Pancreas (tissue), 10 donors: ENCODE results near the gene USP24. TPM values are rescaled to one million over a fixed set of nuclear protein-coding genes. Genes with fewer than 3 reads are reported as not detected.

Experiments used
- ATAC-seq, 4 donors: fragments of 200-7000 bp; cut with Tn5 transposase; one replicate each; pipeline versions ENCODE4 v1.8.0 to v1.9.1; 2020; ENCODE audit warnings: mild to moderate bottlenecking in 4 of 4, moderate library complexity in 4 of 4
- DNase-seq, 6 donors: peaks; one replicate each; pipeline ENCODE4 v3.0.0-alpha.2; 2020
- FAIRE-seq: peaks from 2 replicates; lab custom pipeline; 2012; peaks lifted over from hg19 to GRCh38; lab: Jason Lieb, UNC
- H3K27ac ChIP-seq, 4 donors: fragments of 200-600 bp; sonication (generic); 1 replicate in 3 of 4; 2 replicates in 1 of 4; pipeline versions ENCODE4 v1.5.0 to v1.8.0; 2020
- H3K27me3 ChIP-seq, 4 donors: fragments of 200-600 bp; one replicate each; pipeline ENCODE4 v1.8.0; 2021
- H3K36me3 ChIP-seq, 3 donors: fragments of 200-600 bp; sonication (generic) in 1 of 3; one replicate each; pipeline versions ENCODE4 v1.5.0 to v1.8.0; 2020 to 2021
- H3K4me1 ChIP-seq, 3 donors: fragments of 200-600 bp; one replicate each; pipeline ENCODE4 v1.8.0; 2021
- H3K4me3 ChIP-seq, 4 donors: fragments of 200-600 bp; sonication (generic) in 2 of 4; one replicate each; pipeline versions ENCODE4 v1.5.0 to v1.8.0; 2020 to 2021
- H3K9me3 ChIP-seq, 4 donors: fragments of 200-600 bp; one replicate each; pipeline ENCODE4 v1.8.0; 2021
- WGBS, 2 donors: extraction: QIAGEN DNeasy Blood & Tissue Kit; methylation state at CpG; one replicate each; pipeline ENCODE4 v1.1.7; 2013; 5-methylcytosine and 5-hydroxymethylcytosine counted together
- intact Hi-C, 3 donors: fragments of 100-400 bp; cut with DNase I; formaldehyde crosslinking; loops; one replicate each; pipeline versions ENCODE4 v1.11.1 to v1.14.2; 2022
- polyA plus RNA-seq, 2 donors: library from polyadenylated mRNA; stranded (reverse); fragments of 200-250 nt; gene quantifications; one replicate each; pipeline ENCODE4 v1.2.3, GENCODE V29; 2013
- total RNA-seq, 6 donors: library from RNA; stranded (reverse); fragmentation: NEBNext Ultra II Directional in 4 of 6; extraction: Animal tissue kit (Norgen Biotek cat#: 25700) in 4 of 6; gene quantifications; one replicate each; pipeline versions ENCODE4 v1.2.1 to v1.2.4, GENCODE V29; 2021 to 2023
- TF ChIP-seq, protein P1 (sequence below), 4 donors: fragments of 200-600 bp; sonication (generic) in 3 of 4; IDR thresholded peaks; one replicate each; pipeline versions ENCODE4 v1.5.0 to v1.8.0; 2021; ENCODE audit warnings: antibody characterized with exemption in 4 of 4
- donor health status: healthy with polysubstance abuse.
- donor health status: DM: no; HTN: no; CAD: no; lungs with moderate emphysema.
- donor health status: DM: no; HTN: no; CAD: no.
- donor health status: control.
- donor health status: control.
- donor health status: Bipolar disorder and iron deficiency.
- donor health status: DM: yes; HTN: yes; CAD: no.
- donor health status: DM: no; HTN: no; CAD: no.
- donor health status: DM: no; HTN: no; CAD: no.
- donor health status: DM: yes; HTN: yes; CAD: no.

The USP24 gene
- total and polyA plus RNA-seq, 8 donors = 7.5 to 26.8 (median 14.5) TPM

DNA sequence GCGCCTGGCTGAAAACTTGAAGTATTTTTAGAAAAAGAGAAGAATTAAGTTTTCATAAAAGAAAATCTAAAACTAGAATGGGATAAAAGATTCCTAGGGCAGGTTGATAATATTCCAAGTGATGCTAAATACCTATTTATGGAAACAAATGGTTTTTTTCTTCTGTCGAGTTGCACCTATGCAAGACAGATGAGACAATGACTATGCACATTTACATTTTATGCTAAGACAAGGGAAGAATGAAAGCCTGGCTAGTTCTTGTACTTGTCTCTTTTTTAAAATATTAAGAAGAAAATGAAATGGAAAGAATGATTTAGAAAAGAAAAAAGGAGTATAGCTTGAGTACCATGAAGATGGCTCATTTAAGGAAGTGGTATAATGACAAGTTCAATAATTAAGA, 24.4 kb upstream of the USP24 start:
- no peak overlapping the region for H3K4me3 ChIP-seq
- TF ChIP-seq, protein P1, sequence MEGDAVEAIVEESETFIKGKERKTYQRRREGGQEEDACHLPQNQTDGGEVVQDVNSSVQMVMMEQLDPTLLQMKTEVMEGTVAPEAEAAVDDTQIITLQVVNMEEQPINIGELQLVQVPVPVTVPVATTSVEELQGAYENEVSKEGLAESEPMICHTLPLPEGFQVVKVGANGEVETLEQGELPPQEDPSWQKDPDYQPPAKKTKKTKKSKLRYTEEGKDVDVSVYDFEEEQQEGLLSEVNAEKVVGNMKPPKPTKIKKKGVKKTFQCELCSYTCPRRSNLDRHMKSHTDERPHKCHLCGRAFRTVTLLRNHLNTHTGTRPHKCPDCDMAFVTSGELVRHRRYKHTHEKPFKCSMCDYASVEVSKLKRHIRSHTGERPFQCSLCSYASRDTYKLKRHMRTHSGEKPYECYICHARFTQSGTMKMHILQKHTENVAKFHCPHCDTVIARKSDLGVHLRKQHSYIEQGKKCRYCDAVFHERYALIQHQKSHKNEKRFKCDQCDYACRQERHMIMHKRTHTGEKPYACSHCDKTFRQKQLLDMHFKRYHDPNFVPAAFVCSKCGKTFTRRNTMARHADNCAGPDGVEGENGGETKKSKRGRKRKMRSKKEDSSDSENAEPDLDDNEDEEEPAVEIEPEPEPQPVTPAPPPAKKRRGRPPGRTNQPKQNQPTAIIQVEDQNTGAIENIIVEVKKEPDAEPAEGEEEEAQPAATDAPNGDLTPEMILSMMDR (IDR thresholded peaks at IDR 0.05) = no peak
- H3K27me3 ChIP-seq = no peaks in the 10 kb centered on the region
- no peak for ATAC-seq
- no peaks in the 10 kb centered on the region for H3K9me3 ChIP-seq
- H3K36me3 ChIP-seq = no peaks in the 10 kb centered on the region
- no peak for FAIRE-seq
- DNase-seq = no peak
- WGBS, 2 donors = 94 to 98% methylated on average over 2 of the region's 2 CpGs
- no peak overlapping the region for H3K27ac ChIP-seq
- H3K4me1 ChIP-seq = peaks cover 0 to 1% (median 0%) of the 10 kb centered on the region in 3 donors
- intact Hi-C loops = no loop called here

DNA sequence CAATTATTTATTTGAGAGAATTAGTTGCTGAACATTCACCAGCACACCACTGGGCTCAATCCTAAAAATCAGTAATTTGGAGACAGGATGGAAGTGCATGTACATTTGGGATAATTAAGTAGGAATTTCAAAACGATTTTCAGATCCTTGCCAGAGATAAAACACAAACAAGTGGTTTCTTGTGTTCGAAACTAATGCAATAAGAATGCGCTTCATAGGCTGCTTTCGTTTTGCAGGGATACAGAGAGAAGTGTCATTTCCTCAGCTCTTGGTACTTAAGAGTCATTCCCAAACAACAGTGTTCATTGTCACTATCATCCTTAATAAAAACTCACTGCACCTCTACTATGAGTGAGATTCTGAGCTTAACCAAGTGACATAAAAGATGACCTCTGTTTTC, 20.6 kb upstream of the USP24 start:
- ATAC-seq (peak in 1 of 4 donors; percentile 34), FAIRE-seq (no peak), DNase-seq (no peak)
- intact Hi-C loops = no loop called here
- TF ChIP-seq, protein P1 (IDR thresholded peaks at IDR 0.05) = no peak
- Histone ChIP-seq H3K27ac (no peak overlapping the region), H3K4me3 (no peak overlapping the region), H3K27me3 (no peaks in the 10 kb centered on the region), H3K4me1 (no peaks in the 10 kb centered on the region), H3K36me3 (no peaks in the 10 kb centered on the region), H3K9me3 (no peaks in the 10 kb centered on the region)
- WGBS, 2 donors = 43 to 56% methylated on average over 4 of the region's 4 CpGs

DNA sequence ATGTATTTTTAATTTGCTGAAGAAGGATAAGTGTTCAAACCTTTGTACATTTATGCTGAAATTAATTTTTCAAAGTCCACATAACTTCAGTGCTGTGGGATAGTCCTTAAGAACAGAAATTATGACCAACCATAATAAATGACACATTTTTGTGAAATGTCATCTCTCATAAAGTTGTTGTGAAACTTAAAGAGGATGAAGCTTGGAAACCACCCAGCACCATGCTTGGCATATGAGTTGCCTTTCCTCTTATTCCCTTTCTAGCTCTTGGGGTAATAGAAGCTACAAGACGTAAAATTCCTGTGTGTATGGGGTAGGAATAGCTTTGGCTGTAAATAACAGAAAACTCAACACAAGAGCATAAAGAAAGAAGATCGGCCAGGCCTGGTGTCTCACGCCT, 18.9 kb upstream of the USP24 start:
- Histone ChIP-seq H3K4me1 (no peaks in the 10 kb centered on the region), H3K27me3 (no peaks in the 10 kb centered on the region), H3K4me3 (no peak overlapping the region), H3K27ac (no peak overlapping the region), H3K9me3 (no peaks in the 10 kb centered on the region), H3K36me3 (no peaks in the 10 kb centered on the region)
- no peak for FAIRE-seq
- intact Hi-C loops = no loop called here
- no peak for ATAC-seq
- TF ChIP-seq, protein P1 (IDR thresholded peaks at IDR 0.05) = no peak
- 88 to 95% methylated on average over 3 of the region's 3 CpGs for WGBS, 2 donors
- DNase-seq = no peak

DNA sequence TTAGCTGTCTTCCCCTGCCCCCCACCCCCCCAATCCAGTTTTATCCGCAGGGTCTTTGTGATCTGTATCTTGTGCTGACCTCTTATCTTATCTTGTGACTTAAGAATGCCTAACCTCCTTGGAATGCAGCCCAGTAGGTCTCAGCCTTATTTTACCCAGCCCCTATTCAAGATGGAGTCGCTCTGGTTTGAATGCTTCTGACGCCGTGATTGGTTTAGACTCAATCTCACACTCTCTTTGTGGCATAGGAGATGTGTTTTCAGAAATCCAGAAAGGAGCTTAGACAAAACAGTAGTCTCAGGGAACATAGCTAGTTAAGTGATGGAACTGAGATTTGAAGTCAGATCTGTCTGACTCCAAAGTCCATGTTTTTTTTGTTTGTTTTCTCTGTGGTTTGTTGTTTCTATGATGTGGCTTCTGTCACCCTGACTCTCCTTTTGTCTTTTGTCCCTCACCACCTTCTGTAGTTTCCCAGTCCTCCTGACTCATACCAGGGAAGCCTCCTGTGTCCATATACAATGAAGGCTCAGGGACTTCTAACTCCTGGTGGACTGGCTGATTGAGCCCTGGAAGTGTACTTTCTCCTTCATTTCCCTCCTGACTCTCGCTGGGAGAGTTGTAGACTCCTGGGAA, 18.1 kb upstream of the USP24 start:
- intact Hi-C loops = no loop called here
- DNase-seq = no peak
- no peak for FAIRE-seq
- H3K4me1 ChIP-seq = no peaks in the 10 kb centered on the region
- H3K27me3 ChIP-seq = no peaks in the 10 kb centered on the region
- H3K27ac ChIP-seq = no peak overlapping the region
- H3K36me3 ChIP-seq = no peaks in the 10 kb centered on the region
- no peaks in the 10 kb centered on the region for H3K9me3 ChIP-seq
- no peak overlapping the region for H3K4me3 ChIP-seq
- no peak for ATAC-seq
- WGBS, 2 donors = 60 to 61% methylated on average over 5 of the region's 5 CpGs
- TF ChIP-seq, protein P1 (IDR thresholded peaks at IDR 0.05) = no peak

DNA sequence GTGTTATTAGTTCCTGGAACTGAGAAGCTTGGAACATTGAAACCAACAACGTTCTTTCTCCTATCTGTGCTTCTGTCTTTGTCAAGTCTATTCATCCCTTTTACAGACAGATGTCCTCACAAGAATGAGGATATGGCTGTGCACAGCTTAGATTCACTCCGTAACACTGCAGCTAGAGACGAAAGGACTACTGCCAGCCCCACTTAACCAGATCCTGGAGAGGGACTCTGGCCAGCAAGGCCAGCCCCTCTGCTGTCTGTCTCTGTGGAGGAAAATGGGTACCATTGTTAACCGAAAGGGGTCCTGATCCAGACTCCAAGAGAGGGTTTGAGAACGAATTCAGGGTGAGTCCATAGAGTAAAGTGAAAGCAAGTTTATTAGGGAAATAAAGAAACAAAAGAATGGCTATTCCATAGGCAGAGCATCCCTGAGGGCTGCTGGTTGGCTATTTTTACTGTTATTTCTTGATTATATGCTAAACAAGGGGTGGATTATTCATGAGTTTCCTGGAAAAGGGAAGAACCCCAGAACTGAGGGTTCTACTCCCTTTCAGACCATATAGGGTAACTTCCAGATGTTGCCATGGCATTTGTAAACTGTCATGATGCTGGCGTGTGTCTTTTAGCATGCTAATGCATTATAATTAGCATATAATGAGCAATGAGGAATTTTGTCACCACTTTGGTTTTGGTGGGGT, 17.4 kb upstream of the USP24 start:
- no peak for FAIRE-seq

More for the DNA sequence above, 17.4 kb upstream of the USP24 start:
- TF ChIP-seq, protein P1 (IDR thresholded peaks at IDR 0.05) = no peak
- no peaks in the 10 kb centered on the region for H3K27me3 ChIP-seq
- intact Hi-C loops = no loop called here
- no peak overlapping the region for H3K4me3 ChIP-seq
- no peaks in the 10 kb centered on the region for H3K4me1 ChIP-seq
- DNase-seq (no peak), ATAC-seq (no peak)
- no peak overlapping the region for H3K27ac ChIP-seq
- H3K36me3 ChIP-seq = no peaks in the 10 kb centered on the region
- no peaks in the 10 kb centered on the region for H3K9me3 ChIP-seq
- 65 to 74% methylated on average over 6 of the region's 6 CpGs for WGBS, 2 donors
